ES-I3 (cell line): ENCODE results near the gene BMP15.

ENCODE experiments used
- H3K36me3 ChIP-seq: 2 replicates; pipeline ENCODE4 v1.6.1; 2013; ENCODE audit warnings: mild to moderate bottlenecking, low read length, control low read depth, moderate library complexity; ENCODE audit not compliant: insufficient read depth
- H3K4me1 ChIP-seq: 2 replicates; pipeline ENCODE4 v1.6.1; 2013; ENCODE audit warnings: mild to moderate bottlenecking, control low read depth, low read length; ENCODE audit not compliant: insufficient read depth
- H3K9ac ChIP-seq: 2 replicates; pipeline ENCODE4 v1.6.1; 2013; ENCODE audit warnings: low read depth, mild to moderate bottlenecking, low read length, moderate library complexity
- H3K9me3 ChIP-seq: 2 replicates; pipeline ENCODE4 v1.6.1; 2013; ENCODE audit warnings: mild to moderate bottlenecking, low read length, moderate library complexity; ENCODE audit not compliant: control insufficient read depth, insufficient read depth

The BMP15 gene

GRCh38 chrX:50910685-50911176 lies at the start of gene BMP15:
Gene BMP15 (plus strand): TSS chrX:50910735. CDS start chrX:50910784, 49 bp downstream.
- Histone ChIP-seq H3K9me3 (no peaks in the 10 kb centered on the region), H3K9ac (no peak within 1 kb of the TSS), H3K4me1 (no peaks in the 10 kb centered on the region), H3K36me3 (no peaks in the 10 kb centered on the region)

- Histone ChIP-seq H3K9ac (no peak overlapping the region), H3K36me3 (no peaks in the 10 kb centered on the region), H3K9me3 (no peaks in the 10 kb centered on the region), H3K4me1 (0 out of 2 replicates have a peak, but pooled peaks cover 5% of the 10 kb centered on the region)
Observed at GRCh38 chrX:50863471-50863870, 47.1 kb upstream of the BMP15 start.

GRCh38 chrX:50865311-50865710 lies 45.2 kb upstream of the BMP15 start:
- Histone ChIP-seq H3K36me3 (no peaks in the 10 kb centered on the region), H3K9me3 (no peaks in the 10 kb centered on the region), H3K9ac (no peak overlapping the region), H3K4me1 (0 out of 2 replicates have a peak, but pooled peaks cover 5% of the 10 kb centered on the region)

GRCh38 chrX:50871922-50872453 lies 38.5 kb upstream of the BMP15 start:
- Histone ChIP-seq H3K9me3 (no peaks in the 10 kb centered on the region), H3K4me1 (peaks cover 4% of the 10 kb centered on the region; the same call in 1 of the 2 replicates), H3K36me3 (no peaks in the 10 kb centered on the region), H3K9ac (no peak overlapping the region)

- Histone ChIP-seq H3K4me1 (peaks cover 4% of the 10 kb centered on the region; the same call in 1 of the 2 replicates), H3K36me3 (no peaks in the 10 kb centered on the region), H3K9ac (no peak overlapping the region), H3K9me3 (no peaks in the 10 kb centered on the region)
Observed at GRCh38 chrX:50874876-50875275, 35.7 kb upstream of the BMP15 start.

- peaks cover 4% of the 10 kb centered on the region; the same call in 1 of the 2 replicates for H3K4me1 ChIP-seq
- no peaks in the 10 kb centered on the region for H3K9me3 ChIP-seq
- no peaks in the 10 kb centered on the region for H3K36me3 ChIP-seq
- no peak overlapping the region for H3K9ac ChIP-seq
Observed at GRCh38 chrX:50876551-50876950, 34.0 kb upstream of the BMP15 start.

- Histone ChIP-seq H3K9ac (no peak overlapping the region), H3K36me3 (no peaks in the 10 kb centered on the region), H3K9me3 (no peaks in the 10 kb centered on the region), H3K4me1 (peaks cover 4% of the 10 kb centered on the region; the same call in 1 of the 2 replicates)
Observed at GRCh38 chrX:50877310-50877709, 33.2 kb upstream of the BMP15 start.

GRCh38 chrX:50881028-50881427 lies 29.5 kb upstream of the BMP15 start:
- Histone ChIP-seq H3K36me3 (no peaks in the 10 kb centered on the region), H3K9me3 (no peaks in the 10 kb centered on the region), H3K4me1 (peaks cover 4% of the 10 kb centered on the region; the same call in 1 of the 2 replicates), H3K9ac (no peak overlapping the region)

- Histone ChIP-seq H3K9me3 (no peaks in the 10 kb centered on the region; the same call in 1 of the 2 replicates), H3K9ac (no peak overlapping the region), H3K36me3 (no peaks in the 10 kb centered on the region), H3K4me1 (no peaks in the 10 kb centered on the region)
Observed at GRCh38 chrX:50888884-50889283, 21.7 kb upstream of the BMP15 start.

- H3K9me3 ChIP-seq: no peaks in the 10 kb centered on the region; the same call in 1 of the 2 replicates
- H3K4me1 ChIP-seq: no peaks in the 10 kb centered on the region
- H3K36me3 ChIP-seq: no peaks in the 10 kb centered on the region
- no peak overlapping the region for H3K9ac ChIP-seq
Observed at GRCh38 chrX:50889582-50889981, 21.0 kb upstream of the BMP15 start.

GRCh38 chrX:50893047-50893446 lies 17.5 kb upstream of the BMP15 start:
- 0 out of 2 replicates have a peak, but pooled peaks cover 5% of the 10 kb centered on the region for H3K4me1 ChIP-seq
- no peak overlapping the region for H3K9ac ChIP-seq
- H3K9me3 ChIP-seq: no peaks in the 10 kb centered on the region; the same call in 1 of the 2 replicates
- H3K36me3 ChIP-seq: no peaks in the 10 kb centered on the region

- Histone ChIP-seq H3K9me3 (no peaks in the 10 kb centered on the region; the same call in 1 of the 2 replicates), H3K4me1 (0 out of 2 replicates have a peak, but pooled peaks cover 5% of the 10 kb centered on the region), H3K36me3 (no peaks in the 10 kb centered on the region), H3K9ac (no peak overlapping the region)
Observed at GRCh38 chrX:50893466-50893865, 17.1 kb upstream of the BMP15 start.

GRCh38 chrX:50905334-50905733 lies 5.2 kb upstream of the BMP15 start:
- Histone ChIP-seq H3K36me3 (no peaks in the 10 kb centered on the region), H3K9ac (no peak overlapping the region), H3K4me1 (no peaks in the 10 kb centered on the region), H3K9me3 (no peaks in the 10 kb centered on the region)

- Histone ChIP-seq H3K36me3 (no peaks in the 10 kb centered on the region), H3K9ac (no peak overlapping the region), H3K4me1 (no peaks in the 10 kb centered on the region), H3K9me3 (no peaks in the 10 kb centered on the region)
Observed at GRCh38 chrX:50913520-50913919, 3.0 kb downstream of the BMP15 start.

GRCh38 chrX:50920132-50920531 lies 9.6 kb downstream of the BMP15 start:
- Histone ChIP-seq H3K4me1 (no peaks in the 10 kb centered on the region), H3K9me3 (no peaks in the 10 kb centered on the region; the same call in 1 of the 2 replicates), H3K36me3 (no peaks in the 10 kb centered on the region), H3K9ac (no peak overlapping the region)
